Measurements from ENCODE around the gene EVX1.

DNA sequence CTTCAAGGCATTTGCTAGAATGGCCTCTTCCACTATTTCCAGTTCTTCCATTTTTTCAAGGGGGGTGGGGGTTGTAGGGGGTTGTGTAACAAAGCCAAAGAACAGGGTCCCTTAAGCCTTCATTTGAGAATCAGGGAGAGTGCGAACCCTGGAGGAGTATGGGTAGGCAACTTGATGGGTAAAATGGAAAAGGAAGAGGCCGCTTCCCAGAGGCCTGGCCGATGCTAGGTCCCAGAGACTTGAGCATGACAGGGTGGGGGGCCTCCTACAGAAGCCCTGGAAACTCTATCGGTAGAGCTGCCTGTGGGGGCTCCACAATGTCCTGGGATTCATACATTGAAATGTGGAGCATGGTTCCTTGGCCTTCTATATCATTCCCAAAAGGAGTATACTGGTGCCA, 33.6 kb upstream of the EVX1 start:
- TF ChIP-seq, protein P1, sequence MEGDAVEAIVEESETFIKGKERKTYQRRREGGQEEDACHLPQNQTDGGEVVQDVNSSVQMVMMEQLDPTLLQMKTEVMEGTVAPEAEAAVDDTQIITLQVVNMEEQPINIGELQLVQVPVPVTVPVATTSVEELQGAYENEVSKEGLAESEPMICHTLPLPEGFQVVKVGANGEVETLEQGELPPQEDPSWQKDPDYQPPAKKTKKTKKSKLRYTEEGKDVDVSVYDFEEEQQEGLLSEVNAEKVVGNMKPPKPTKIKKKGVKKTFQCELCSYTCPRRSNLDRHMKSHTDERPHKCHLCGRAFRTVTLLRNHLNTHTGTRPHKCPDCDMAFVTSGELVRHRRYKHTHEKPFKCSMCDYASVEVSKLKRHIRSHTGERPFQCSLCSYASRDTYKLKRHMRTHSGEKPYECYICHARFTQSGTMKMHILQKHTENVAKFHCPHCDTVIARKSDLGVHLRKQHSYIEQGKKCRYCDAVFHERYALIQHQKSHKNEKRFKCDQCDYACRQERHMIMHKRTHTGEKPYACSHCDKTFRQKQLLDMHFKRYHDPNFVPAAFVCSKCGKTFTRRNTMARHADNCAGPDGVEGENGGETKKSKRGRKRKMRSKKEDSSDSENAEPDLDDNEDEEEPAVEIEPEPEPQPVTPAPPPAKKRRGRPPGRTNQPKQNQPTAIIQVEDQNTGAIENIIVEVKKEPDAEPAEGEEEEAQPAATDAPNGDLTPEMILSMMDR (IDR thresholded peaks at IDR 0.05 in 4 of 5, conservative IDR thresholded peaks at IDR 0.05 in 1 of 5): no peak
- TF ChIP-seq POLR2A (IDR thresholded peaks at IDR 0.05): no peak
